ELR (cell line): ENCODE results near the gene TMA16.
A peak's percentile ranks its signal among the peaks of the same experiment; 100 is the strongest.
"Not testable (repeated sequence)": the region's sequence is repeated elsewhere in the genome, so short reads cannot be mapped to it uniquely, and the experiment has no call there.

ENCODE experiments used
- DNase-seq: peaks from one replicate; pipeline ENCODE4 v3.0.0-alpha.2; 2015; ENCODE audit warnings: low read depth

TMA16 gene

GRCh38 chr4:163494360-163495241, at the start of gene TMA16:
Gene TMA16, plus strand, starts transcription at chr4:163494690. Its CDS starts 112 bp downstream, at chr4:163494802.
- DNase-seq = peak; percentile 95

DNA sequence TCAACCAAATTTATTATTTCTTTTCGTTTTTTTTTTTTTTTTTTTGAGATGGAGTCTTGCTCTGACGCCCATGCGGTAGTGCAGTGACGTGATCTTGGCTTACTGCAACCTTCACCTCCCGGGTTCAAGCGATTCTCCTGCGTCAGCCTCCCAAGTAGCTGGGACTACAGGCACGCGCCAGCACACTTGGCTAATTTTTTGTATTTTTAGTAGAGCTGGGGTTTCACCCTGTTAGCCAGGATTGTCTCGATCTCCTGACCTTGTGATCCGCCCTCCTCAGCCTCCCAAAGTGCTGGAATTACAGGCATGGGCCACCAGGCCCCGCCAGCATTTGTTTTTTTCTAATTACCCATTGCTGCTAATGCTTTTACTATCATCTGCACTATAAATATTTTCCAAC, 47.5 kb upstream of the TMA16 start:
- not testable (repeated sequence) for DNase-seq

DNA sequence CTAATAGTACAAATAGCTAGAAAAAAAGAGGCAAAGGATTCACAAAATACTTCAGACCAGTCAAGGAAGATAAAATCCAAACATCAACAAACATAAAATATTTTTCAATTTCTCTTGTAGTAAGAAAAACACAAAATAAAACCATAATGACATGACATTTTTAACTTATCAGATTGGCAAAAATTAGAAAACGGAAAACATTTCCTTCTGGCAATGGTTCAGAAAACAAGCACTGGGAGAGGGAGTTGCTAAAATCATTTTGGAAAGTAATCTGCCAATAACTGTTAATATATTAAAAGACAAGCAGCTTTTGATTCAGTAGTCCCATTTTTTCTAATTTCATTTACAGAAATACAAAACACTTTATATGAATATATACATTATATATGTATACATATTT, 47.0 kb upstream of the TMA16 start:
- no peak for DNase-seq

DNA sequence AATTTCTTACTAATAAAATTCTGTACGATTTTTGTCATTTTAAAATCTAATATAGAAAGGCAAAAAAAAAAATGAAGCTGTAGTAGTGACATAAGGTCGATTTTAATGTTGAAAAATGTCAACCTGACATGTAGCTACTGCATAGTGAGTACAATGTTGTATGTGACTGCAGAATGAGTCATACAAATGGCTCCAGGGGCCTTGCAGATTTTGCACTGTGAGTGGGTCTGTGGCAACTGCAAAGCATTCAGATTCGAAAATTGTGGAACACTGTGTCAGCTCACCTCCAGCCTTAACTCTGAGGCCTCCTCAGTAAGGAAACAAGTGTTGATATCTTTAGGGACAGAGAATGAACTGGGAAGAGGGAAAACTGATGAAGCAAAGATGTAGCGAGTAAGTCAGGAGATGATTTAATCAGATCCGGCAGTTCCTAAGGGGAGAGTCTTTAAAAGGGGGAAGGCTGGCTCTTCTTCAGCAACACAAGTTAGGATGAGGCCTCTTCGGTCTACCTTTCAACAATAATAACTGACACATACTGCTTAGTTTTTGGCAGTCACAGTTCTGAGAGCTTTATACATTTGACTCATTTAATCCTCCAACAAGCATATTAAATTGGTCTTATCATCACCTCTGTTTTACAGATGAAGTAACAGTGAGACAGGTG, 45.8 kb upstream of the TMA16 start:
- peak; percentile 76 for DNase-seq

- no peak for DNase-seq
Measured at GRCh38 chr4:163462556-163462955, 31.9 kb upstream of the TMA16 start.

DNA sequence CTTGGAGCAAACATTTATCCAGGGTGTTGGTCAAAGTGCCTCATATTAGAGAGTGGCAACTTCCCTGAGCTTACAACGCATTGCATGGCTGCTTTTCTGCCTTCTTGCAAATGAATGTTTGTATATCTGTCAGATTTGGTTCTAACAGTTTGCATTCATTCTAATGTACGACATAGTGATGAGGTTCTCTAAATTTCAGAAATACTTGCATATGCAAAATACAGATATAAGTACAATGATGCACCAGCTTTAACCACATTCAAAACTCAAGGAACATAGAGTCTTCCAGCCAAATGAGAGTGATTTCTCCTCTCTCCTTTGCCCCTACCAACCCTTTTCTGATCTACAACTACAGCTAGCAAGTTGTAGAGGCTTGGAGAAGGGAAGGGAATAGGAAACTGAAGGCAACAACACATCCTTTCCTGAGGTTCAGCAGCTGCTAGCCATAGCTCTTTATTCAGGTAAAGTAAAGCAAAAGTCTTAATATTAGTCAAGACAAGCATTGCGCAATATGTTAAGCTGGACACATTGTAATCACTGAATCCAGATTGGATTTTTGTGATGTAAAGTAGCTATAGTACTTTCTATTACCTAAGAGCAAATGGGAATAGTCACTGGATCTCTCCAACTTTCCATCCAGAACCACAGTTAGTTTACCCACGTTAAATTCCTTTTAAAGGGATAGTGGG, 27.3 kb upstream of the TMA16 start:
- no peak for DNase-seq

DNA sequence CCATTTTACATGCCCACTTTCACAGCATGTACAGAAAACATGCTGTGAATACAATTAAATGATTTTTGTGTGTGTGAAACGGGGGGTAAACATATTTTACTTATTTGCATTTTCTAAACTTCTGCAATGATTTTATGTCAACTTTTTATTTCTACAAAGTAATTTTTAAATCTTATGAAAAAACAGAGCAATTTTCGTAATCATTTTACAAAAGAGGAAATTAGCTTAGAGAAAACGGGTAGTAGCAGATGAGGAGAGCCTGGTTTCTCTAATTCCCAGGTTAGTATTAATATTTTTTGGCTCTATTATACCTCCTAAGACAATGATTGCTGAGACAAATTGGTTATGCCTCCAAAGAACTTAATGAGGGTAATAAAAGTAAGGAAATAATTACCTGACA, 24.1 kb upstream of the TMA16 start:
- DNase-seq = no peak

GRCh38 chr4:163473130-163473529, 21.4 kb upstream of the TMA16 start:
- no peak for DNase-seq

DNA sequence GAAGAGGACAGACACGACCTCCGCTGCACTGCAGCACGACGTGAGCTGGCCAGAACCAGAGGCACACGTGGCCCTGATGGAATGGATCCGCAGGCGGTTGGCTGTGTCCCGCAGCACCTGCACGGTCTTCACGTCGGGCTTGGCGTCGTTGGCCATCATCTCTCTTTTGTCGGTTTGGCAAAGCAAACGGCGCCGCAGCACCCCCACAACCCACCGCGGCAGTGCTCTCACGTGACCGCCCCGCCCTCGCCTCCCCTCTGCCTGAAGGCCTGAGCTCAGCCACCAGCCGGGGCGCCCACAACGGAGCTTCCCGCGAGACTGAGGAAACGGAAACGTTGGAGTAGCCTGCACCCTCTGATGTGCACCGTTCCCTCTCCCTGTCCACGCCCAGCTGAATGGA, 20.9 kb upstream of the TMA16 start, which contains the start of gene TKTL2:
TSS of gene TKTL2 (minus strand) at position 179 of the 400 bp plus-strand sequence. CDS start at position 159, 20 bp downstream.
- DNase-seq = no peak

- DNase-seq = no peak
Measured at GRCh38 chr4:163474027-163474426, 20.5 kb upstream of the TMA16 start.

- DNase-seq = no peak
Measured at GRCh38 chr4:163476761-163477438, 17.6 kb upstream of the TMA16 start.

- no peak for DNase-seq
Measured at GRCh38 chr4:163482190-163482589, 12.3 kb upstream of the TMA16 start.

DNA sequence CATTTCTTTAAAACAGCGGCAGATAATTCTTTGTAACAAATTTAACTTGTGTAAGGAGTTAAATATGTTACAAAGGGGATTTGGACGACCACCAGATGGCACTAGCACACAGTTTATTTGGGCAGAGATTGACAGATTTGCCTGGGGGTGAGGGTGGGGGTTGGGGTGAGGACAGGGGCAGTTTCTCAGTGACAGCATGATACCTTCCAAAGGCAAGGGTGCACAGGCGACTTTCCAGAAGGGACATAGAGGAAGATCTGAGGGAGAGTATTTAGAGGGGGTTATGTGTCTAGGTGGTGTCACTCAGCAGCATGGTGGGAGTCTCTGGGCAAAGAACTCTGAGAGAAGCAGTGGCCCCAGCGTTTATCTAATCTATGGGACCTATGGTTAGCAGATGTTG, 9.6 kb upstream of the TMA16 start:
- DNase-seq = peak; percentile 56

GRCh38 chr4:163485589-163485988, 8.9 kb upstream of the TMA16 start:
- DNase-seq = no peak

DNA sequence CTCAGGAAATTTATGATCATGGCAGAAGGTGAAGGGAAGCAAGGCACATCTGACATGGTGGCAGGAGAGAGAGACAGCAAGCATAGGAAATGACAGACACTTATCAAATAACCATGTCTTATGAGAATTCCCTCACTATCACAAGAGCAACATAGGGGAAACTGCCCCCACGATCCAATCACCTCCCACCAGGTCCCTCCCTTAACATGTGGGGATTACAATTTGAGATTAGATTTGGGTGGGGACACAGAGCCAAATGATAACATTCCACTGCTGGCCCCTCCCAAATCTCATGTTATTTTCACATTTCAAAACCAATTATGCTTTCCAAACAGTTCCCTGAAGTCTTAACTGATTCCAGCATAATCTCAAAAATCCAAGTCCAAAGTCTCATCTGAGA, 8.2 kb upstream of the TMA16 start:
- no peak for DNase-seq

DNA sequence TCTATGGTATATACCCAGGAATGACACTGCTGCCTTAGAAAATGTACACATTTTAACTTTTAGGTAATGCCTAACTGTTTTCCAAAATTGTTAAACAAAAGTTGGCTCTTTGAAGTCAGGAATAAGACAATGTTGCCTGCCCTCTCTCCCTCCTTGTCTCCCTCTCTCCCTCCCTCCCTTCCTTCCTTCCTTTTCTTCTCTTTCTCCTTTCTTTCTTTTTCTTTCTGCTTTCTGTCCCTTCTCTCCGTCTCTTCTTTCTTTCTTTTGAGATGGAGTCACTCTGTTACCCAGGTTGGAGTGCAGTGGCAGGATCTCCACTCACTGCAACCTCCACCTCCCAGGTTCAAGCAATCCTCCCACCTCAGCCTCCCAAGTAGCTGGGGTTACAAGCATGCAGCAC, 4.6 kb upstream of the TMA16 start:
- no peak for DNase-seq

- DNase-seq = no peak
Measured at GRCh38 chr4:163492951-163493504, 1.5 kb upstream of the TMA16 start.

- DNase-seq = no peak
Measured at GRCh38 chr4:163493643-163494359, 689 bp upstream of the TMA16 start.

DNA sequence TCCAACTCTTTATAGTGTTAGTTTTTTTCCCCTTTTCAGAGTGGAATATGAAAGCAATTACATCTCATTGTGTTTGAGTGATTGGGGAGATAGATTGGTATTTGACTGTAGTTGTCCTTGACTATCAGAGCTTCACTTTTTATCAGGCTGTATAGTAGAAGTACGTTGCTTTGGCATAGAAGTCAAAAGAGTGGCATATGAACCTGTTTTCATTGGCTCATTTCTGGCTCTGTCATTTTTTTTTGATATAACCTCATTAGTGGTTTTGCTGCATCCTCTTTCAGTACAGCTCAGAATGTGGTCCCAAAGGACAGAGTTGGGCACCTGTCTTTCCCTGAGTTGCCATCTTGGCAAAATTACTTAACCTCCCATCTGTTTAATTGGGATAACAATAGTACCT, 1.4 kb downstream of the TMA16 start:
- peak; percentile 5 for DNase-seq

- DNase-seq = no peak
Measured at GRCh38 chr4:163500586-163500985, 6.1 kb downstream of the TMA16 start.

- no peak for DNase-seq
Measured at GRCh38 chr4:163505374-163505773, 10.9 kb downstream of the TMA16 start.
